DLD1 (cell line): ENCODE measurements around the gene SOX12.
"Not testable (repeated sequence)": the region's sequence is repeated elsewhere in the genome, so short reads cannot be mapped to it uniquely, and the experiment has no call there.

Source experiments
- in situ Hi-C: cut with HindIII; loops from 2 replicates; pipeline ENCODE4 v1.10.0; 2017; ENCODE audit warnings: low sequenced_read_pairs

The SOX12 gene

DNA sequence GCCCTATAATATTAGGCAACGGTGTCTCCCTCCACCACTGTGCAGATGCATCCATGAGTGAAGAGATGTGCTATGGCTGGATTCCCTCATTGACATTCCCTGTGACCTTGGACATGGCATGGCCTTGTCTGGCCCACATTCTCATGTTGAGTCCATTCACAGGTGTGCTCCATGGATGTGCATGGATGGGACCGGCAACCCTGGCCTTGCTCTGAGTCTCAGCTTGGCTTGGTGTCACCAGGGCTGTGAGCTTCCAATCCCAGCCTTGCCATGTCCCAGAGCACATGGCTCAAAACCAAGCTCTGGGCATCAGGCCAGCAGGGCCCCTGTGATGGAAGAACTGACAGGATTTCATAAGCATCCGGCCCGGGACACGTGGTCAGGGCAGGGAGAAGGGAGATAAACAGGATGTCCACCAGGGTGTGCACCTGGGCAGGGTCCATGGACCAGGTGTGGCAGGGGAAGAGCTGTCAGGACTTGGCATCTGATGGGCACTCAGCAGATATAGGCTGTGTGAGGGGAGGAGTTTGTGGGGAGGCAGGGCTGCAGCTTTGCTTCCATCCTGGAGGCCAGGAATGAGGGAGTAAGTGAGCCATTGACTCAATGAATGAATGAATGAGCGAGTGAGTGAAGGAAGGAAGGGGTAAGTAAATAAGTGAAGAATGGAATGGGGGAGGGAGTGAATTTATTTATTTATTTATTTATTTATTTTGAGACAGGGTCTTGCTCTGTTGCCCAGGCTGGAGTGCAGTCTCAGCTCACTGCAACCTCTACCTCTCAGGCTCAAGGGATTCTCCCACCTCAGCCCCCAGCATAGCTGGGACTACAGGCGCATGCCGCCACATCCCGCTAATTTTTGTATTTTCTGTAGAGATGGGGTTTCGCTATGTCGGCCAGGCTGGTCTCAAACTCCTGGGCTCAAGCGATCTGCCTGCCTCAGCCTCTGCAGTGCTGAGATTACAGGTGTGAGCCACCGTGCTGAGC lies 37.2 kb downstream of the SOX12 start:
- in situ Hi-C loops = no loop called here

DNA sequence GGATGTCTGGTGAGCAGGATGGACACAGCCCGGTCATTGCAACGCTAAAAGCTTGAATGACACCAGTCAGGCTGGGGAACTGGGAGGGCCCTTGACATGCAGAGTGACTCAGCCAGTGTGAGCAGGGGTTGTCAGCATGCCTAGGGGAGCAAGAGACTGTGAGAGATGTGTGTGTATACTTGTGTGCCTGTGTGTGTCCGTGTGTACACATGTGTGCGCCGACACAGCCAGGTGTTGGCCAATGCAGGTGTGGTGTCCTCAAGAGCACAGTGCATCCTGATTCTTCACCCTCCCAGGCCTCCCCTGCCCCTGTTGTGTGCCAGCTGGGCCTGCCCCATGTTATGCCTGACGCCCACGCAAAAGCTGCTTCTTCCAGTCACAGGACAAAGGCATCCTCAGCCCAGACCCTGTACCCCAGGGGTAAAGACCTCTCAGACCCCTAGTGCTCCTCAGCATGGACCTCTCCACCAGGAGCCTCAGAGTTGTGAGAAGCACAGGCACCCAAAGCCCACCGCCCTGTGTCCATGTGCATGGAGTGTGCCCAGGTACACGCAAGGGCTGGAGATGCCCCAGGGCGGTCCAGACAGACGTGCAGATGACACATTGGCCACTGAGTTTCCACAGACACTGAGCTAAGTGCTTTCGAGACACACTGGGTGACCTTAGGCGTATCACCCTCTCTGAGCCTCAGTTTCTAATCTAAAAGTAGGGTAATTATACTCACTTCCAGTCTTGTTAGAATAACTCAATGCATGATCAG lies 38.1 kb downstream of the SOX12 start:
- in situ Hi-C loops = no loop called here

DNA sequence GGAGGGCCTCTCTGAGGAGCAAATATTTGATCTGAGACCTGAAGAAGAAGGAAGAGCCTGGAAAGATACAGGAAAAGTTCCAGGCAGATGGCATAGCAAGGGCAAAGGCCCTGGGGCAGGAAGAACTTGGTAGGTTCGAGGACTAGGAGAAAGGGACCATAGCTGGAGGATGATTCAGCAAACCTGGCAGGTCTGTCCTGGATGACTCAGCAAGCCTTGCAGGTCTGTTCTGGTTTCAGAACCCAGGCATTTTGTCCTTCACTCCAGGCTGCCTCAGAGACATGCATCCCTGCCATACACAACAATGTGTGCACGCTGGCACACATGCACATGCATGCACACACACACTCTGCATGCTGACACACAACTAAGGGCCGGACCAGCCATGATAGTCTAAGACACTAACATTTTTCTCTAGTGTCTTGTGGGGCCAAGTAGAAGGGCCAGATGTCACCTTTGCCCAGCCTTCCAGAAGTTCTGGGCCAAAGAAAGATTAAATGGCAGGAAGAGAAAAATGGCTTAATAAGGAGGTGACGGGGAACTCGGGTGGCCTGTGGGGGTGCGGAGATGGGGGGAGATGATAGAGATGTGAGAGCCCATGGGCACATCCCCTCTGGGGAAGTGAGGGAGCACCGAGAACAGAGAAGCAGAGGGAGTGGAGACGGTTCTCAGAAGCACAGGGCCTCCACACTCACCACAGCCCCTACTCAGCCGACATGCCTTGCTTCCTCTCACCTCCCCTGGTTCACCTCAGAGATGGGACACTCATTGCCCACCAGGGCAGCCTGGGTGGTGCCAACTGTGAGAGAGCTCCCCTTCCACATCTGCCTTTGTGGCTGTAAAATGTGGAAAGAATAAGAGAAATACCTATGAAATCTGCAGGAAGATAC lies 39.8 kb downstream of the SOX12 start:
- in situ Hi-C loops = no loop called here

DNA sequence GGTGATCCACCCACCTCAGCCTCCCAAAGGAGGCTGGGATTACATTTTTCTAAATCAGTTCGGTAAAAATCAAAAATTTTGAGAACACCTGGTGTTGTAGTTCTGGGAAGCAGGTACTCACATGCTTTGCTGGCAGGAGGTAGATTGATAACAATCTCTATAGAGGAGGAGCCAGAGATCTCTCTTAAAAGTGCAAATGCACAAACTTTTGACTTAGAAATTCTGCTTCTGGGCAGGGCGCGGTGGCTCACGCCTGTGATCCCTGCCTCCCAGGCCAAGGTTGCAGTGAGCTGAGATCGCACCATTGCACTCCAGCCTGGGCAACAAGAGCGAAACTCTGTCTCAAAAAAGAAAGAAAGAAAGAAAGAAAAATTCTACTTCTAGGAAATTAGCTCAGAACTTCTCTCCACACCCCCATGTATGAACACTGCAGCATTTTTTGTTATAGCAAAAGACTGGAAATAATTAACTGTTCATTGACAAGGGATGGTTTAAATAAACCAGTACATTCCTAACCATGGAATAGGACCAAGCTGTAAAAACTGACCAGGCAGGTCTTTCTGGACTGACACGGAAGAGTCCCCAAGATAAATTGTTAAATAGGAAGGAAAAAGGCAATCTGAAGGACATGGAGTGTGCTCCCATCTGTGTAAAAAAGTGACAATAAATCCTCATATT lies 40.8 kb downstream of the SOX12 start:
- in situ Hi-C loops = no loop called here

DNA sequence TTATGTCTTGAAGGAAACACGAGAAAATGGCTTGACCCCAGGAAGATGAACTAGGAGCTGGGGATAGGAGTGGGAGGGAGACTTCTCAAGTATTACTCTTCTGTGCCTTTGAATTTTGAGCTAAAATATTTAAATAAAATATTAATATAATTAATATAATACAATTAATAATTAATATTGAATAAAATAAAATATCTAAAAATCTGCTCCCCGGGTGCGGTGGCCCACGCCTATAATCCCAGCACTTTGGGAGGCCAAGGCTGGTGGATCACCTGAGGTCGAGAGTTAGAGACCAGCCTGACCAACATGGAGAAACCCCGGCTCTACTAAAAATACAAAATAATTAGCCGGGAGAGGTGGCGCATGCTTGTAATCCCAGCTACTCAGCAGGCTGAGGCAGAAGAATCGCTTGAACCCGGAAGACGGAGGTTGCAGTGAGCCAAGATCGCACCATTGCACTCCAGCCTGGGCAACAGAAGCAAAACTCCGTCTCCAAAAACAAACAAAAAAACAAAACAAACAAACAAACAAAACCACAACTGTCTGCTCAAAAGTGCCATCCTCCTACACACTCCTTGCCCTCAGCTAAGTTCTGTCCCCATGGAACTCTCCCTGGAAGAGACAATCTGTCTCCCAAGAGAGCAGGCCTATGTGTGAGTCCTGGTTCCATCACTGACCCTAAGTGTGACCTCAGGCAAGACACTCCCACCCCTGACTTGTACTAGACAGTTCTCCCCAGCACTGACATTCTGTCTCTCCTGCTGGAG lies 41.5 kb downstream of the SOX12 start:
- in situ Hi-C loops = no loop called here

DNA sequence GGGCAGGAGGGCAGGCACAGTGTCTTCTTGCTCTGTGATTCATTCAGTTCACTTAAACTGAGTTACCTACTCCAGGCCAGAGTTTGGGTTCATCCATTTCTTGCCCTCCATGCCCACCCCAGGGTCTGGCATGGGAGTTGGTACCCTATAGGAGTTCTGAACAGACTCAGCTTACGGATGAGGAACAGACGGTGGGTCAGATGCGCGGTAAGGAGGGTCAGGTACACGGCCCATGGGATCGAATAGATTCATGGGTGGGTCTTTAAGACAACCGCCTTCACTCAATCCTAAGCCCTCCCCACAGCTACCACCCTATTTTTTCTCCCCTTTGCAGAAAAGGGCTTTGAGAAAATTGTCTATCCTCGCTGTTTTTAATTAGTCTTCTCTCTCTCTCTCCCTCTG lies 42.1 kb downstream of the SOX12 start:
- in situ Hi-C loops = no loop called here

DNA sequence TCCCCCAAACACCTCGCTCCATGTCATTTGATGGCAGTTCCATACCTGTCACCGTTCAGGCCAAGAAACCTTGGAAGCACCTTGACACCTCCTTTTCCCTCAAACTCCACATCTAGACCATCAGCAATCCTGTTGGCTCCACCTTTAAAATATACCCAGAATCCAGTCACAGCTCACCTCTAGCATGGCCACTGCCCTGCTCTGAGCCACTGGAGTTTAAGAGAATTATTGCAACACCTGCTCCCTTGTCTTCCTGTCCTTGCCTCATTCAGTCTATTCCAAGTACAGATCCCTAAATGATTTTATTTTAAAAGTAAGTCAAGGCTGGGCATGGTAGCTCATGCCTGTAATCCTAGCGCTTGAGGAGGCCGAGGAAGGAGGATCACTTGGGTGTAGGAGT lies 43.6 kb downstream of the SOX12 start:
- in situ Hi-C loops = no loop called here

DNA sequence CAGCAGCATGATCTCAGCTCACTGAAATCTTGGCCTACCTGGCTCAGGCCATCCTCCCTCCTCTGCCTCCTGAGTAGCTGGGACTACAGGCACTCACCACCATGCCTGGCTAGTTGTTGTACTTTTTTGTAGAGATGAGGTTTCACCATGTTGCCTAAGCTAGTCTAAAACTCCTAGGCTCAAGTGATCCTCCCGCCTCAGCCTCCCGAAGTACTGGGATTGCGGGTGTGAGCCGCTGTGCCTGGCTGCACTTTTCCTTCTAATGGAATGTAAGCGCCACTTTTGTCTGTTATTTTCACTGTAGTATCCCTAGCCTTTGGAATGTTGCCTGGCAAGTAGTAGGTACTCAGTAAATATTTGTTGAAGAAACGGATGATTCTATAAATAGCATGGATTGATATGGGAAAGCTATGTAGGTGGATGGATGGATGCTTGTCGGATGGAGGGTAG lies 44.8 kb downstream of the SOX12 start:
- in situ Hi-C loops = no loop called here

DNA sequence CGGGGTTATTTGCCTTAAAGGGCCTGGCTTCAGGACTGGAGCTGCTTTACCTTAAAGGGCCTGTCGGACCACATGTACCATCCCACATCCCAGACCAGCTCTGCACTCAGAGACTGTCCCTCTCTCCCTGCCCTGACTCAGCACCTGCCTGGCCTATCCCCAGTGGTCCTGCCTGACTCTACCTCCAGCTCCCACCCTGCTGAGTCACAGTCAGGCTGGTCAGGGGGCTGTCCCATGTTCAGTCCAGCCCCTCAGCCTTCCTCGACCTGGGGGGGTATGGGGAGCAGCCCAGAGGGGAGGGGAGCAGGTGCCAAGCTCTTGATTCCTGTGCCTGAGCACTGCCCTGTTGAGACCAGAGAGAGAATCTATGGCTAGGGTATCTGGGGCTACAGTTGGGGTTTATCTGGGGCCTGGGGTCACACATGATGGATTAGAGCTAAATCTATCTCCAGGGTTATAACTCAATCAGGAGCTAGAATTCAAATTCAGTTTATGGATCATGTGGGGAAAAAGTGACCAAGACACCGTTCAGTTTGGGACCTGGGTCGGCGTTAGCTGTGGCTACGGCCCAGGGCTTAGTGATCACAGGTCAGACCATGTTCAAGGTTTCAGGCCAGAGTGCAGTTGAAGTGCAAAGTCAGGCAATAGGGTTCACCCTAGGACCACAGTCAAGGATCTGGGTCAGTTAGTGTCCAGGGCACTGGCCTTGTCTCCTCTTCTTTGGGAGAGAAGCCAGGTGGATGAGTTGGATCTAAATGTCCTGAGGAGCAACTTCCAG lies 45.8 kb downstream of the SOX12 start:
- in situ Hi-C loops = no loop called here

DNA sequence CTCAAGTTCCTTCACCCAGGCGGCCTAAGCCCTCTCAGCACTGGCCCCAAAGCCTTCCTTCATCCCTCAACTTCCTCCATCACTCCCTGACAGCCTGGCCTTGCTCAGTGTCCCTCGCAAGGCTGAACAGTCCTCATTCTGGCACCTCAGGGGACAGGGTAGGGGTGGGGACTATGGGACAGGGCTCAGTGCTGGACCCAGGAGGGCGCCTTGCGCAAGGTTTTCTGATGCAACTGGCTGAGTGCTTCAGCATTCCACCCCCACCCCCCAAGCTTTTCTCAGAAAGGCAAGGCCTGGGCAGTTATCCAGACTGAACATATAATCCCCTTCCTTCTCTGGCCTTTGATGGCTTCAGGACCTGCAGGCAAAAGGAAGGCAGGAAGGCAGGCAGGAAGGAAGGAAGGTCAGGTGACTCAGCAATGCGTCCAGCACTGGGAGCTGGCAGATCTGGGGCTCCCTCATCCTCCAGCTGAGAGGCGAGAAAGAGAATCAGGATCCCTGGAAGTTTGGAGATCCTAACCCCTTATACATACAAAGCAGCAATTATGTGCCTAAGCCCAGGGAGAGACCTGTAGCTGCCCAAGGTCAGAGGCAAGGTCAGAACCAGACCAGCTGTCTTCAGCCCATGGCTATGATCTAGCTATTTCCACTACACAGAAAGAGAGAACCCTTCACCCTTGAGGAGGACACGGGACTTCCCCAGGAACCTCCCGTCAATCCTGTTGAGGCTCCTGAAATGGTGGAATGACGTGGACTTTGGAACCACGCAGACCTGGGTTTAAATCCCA lies 46.6 kb downstream of the SOX12 start:
- in situ Hi-C loops = no loop called here

DNA sequence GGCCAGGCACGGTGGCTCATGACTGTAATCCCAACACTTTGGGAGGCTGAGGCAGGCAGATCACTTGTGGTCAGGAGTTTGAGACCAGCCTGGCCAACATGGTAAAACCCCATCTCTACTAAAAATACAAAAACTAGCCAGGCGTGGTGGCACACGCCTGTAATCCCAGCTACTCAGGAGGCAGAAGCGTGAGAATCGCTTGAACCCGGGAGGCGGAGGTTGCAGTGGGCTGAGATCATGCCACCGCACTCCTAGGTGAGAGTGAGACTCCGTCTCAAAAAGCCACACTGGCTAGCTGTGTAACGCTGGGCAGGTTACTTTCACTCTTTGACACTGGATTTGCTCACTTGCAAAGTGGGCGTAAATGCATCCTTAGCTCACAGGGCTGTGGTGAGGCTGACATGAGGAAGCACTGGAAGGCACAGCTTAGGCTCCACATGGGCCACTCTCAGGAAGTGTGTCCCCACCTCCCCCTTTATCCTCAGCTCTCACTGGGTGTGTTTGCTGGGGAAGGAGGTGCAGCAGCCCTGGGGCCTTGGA lies 47.3 kb downstream of the SOX12 start:
- in situ Hi-C loops = not testable (repeated sequence)

DNA sequence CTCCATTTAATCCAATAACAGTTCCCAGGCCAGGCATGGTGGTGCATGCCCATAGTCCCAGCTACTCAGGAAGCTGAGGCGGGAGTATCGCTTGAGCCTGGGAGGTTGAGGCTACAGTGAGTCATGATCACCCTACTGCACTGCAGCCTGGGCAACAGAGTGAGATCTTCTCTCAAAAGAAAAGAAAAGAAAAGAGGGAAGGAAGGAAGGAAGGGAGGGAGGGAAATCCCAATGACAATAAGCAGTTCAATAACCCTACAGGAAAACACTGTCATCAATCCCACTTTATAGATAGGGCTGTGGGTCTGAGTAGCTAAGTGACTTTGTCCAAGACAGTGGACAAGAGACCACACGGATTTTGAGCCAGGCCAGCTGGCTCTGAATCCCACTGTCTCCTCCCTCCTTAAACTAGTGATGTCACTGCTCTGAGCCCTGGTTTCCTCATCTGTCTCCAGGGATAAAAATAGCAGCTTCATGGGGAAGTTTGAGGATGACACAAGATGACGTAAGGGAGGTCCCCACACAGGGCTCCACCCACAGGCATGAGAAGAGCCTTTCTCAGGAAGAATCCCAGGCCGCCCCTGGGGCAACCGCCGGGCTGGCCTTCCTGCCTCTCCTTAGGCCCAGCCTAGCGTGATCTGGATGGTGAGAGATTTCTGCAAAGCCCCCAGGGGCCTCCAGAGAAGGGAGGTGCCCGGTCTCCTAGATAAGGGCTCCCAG lies 48.0 kb downstream of the SOX12 start:
- in situ Hi-C loops = no loop called here

DNA sequence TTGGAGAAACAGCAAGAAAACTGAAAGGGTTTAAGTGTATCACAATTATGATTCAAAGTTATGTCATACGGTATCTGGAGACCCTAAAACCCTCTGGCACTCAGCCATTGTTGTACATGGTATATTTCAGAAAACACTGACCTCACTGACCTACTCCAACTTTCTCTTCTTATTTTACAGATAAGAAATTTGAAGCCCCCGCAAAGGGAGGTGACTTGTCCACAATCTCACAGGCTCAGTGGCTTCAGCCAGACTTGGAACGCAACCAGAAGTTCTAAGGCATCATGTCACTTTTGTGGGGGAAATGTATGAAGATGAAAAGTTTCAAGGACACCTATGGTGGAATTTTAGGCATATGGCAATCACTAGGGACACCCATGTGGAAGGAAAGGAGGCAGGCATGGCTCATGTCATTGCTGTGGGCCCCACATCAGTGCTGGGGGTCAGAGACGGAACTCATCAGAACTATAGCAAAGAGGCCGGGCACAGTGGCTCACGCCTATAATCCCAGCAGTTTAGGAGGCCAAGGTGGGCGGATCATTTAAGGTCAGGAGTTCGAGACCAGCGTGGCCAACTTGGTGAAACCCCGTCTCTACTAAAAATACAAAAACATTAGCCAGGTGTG lies 50.0 kb downstream of the SOX12 start:
- in situ Hi-C loops = no loop called here

DNA sequence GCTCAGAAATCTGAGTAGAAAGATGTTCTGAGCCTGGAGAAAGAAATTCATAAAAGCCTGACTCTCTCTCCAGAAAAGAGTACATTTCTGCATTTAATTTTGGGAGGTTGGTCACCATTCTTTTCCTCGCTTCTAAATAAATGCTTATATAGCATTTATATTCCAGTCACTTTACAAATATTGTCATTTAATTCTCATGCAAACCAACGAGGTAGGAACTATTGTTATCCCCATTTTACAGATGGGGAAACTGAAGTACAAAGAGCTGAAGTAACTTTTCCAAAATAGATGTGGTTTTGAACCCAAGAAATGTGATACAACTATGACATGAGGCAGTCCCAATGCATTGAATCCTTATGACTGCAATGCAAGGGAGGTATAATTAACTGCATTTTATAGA lies 50.7 kb downstream of the SOX12 start:
- in situ Hi-C loops = no loop called here

DNA sequence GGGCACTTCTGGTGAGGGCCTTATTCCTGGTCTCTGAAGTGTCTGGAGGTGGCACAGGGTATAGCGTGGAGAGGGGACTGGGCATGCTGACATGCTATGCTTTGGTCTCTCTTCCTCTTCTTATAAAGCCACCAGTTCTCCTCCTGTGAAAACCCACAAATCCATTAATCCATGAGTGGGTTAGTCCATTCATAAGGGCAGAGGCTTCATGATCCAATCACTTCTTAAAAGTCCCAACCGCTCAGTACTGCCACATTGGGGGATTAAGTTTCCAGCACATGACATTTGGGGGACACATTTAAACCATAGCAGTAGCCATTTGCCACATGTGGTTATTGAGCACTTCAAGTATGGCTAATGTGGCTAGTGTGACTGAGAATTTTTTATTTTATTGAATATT lies 51.4 kb downstream of the SOX12 start:
- in situ Hi-C loops = no loop called here

DNA sequence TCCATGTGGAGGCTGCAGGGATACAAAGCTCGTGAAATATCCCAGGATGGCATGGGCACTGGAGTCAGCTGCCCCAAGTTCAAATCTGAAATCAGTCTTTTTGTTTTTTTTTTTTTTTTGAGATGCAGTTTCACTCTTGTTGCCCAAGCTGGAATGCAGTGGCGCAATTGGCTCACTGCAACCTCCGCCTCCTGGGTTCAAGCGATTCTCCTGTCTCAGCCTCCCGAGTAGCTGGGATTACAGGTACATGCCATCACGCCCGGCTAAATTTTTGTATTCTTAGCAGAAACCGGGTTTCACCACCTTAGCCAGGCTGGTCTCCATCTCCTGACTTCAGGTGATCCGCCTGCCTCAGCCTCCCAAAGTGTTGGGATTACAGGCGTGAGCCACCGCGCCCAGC lies 52.2 kb downstream of the SOX12 start:
- in situ Hi-C loops = not testable (repeated sequence)

DNA sequence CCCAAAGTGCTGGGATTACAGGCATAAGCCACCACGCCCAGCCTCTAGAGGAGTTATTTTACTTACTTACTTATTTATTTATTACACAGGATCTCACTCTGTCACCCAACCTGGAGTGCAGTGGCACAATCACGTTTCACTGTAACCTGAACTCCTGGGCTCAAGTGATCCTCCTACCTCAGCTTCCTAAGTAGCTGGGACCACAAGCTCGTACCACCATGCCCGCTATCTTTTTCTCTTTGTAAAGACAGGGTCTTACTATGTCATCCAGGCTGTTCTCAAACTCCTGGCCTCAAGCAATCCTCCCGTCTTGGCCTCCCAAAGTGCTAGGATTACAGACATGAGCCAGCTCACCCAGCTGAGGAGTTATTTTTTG lies 53.6 kb downstream of the SOX12 start:
- in situ Hi-C loops = no loop called here
